ENCODE data around the gene CENPS. TPM values are rescaled to one million over a fixed set of nuclear protein-coding genes. Genes with fewer than 3 reads are reported as not detected.
A peak's percentile ranks its signal among the peaks of the same experiment; 100 is the strongest.

The CENPS gene
- total and polyA plus RNA-seq, 2 experiments from 2014 or later = 12.6 to 34.3 TPM

- Histone ChIP-seq H3K4me1 (ENCODE audit: insufficient read depth) (0 out of 2 replicates have a peak, but pooled peaks cover 4% of the 10 kb centered on the region), H3K9ac (peak within 1 kb of the TSS; percentile 84), H3K4me2 (ENCODE audit: unreplicated experiment) (peak within 1 kb of the TSS; percentile 92), H3K9me2 (ENCODE audit: insufficient read depth) (no peaks in the 10 kb centered on the region), H3K9me3 (ENCODE audit: low read depth) (no peaks in the 10 kb centered on the region), H3K4me3 (peak within 1 kb of the TSS; percentile 99), H3K27ac (0 out of 2 replicates have a peak within 1 kb of the TSS, but pooled peaks have one; percentile 7), H4K20me1 (ENCODE audit: insufficient read depth) (no peaks in the 10 kb centered on the region), H3K79me2 (ENCODE audit: insufficient read depth) (peaks cover 72% of the 10 kb centered on the region), H3K36me3 (ENCODE audit: low read depth) (no peaks in the 10 kb centered on the region), H3F3A (ENCODE audit: insufficient read depth) (no peaks in the 10 kb centered on the region), H3K27me3 (replicated peaks; ENCODE audit: insufficient read depth) (no peaks in the 10 kb centered on the region), H2AFZ (peak within 1 kb of the TSS; percentile 84)
- peak; percentile 96 for DNase-seq
- WGBS, 2 experiments (ENCODE audit: low coverage in 1 of 2, low lambda C conversion rate in 2 of 2, missing lambda C conversion rate in 2 of 2) = 13 to 18% methylated on average over 37 to 48 of the region's 50 CpGs
- in situ Hi-C loops (cut with MboI) = no loop called here
- TF ChIP-seq EZH2 (IDR thresholded peaks at IDR 0.05; ENCODE audit: insufficient read depth, poor library complexity, severe bottlenecking) (no peak), EZH2phosphoT487 (IDR thresholded peaks at IDR 0.05; ENCODE audit: insufficient read depth, low read depth) (no peak)
Measured at GRCh38 chr1:10474613-10475507, 44.6 kb downstream of the CENPS start, which contains the start of gene PEX14. Gene PEX14 (plus strand): TSS chr1:10474950. CDS start chr1:10474967, 17 bp downstream.

- 0 out of 2 replicates have a peak overlapping the region, but pooled peaks have one; percentile 7 for H3K27ac ChIP-seq
- in situ Hi-C loops (cut with MboI) = no loop called here
- 2% methylated on average over 13 of the region's 13 CpGs for WGBS, 2 experiments (ENCODE audit: low coverage in 1 of 2, low lambda C conversion rate in 2 of 2, missing lambda C conversion rate in 2 of 2)
- H3K4me1 ChIP-seq (ENCODE audit: insufficient read depth) = 0 out of 2 replicates have a peak, but pooled peaks cover 4% of the 10 kb centered on the region
- H3K36me3 ChIP-seq (ENCODE audit: low read depth) = no peaks in the 10 kb centered on the region
- peak overlapping the region; percentile 92 for H3K4me2 ChIP-seq (ENCODE audit: unreplicated experiment)
- DNase-seq = no peak
- peak overlapping the region; percentile 84 for H3K9ac ChIP-seq
- no peak for TF ChIP-seq EZH2 (IDR thresholded peaks at IDR 0.05; ENCODE audit: insufficient read depth, poor library complexity, severe bottlenecking)
- TF ChIP-seq EZH2phosphoT487 (IDR thresholded peaks at IDR 0.05; ENCODE audit: insufficient read depth, low read depth) = no peak
- peak overlapping the region; percentile 84 for H2AFZ ChIP-seq
- no peaks in the 10 kb centered on the region for H3K9me2 ChIP-seq (ENCODE audit: insufficient read depth)
- H3K79me2 ChIP-seq (ENCODE audit: insufficient read depth) = peaks cover 74% of the 10 kb centered on the region
- H3F3A ChIP-seq (ENCODE audit: insufficient read depth) = no peaks in the 10 kb centered on the region
- no peaks in the 10 kb centered on the region for H3K27me3 ChIP-seq (replicated peaks; ENCODE audit: insufficient read depth)
- peak overlapping the region; percentile 99 for H3K4me3 ChIP-seq
- H3K9me3 ChIP-seq (ENCODE audit: low read depth) = no peaks in the 10 kb centered on the region
- H4K20me1 ChIP-seq (ENCODE audit: insufficient read depth) = no peaks in the 10 kb centered on the region
Measured at GRCh38 chr1:10475510-10475909, 45.3 kb downstream of the CENPS start.

- peaks cover 100% of the 10 kb centered on the region for H3K79me2 ChIP-seq (ENCODE audit: insufficient read depth)
- WGBS, 2 experiments (ENCODE audit: low coverage in 1 of 2, low lambda C conversion rate in 2 of 2, missing lambda C conversion rate in 2 of 2) = 80 to 81% methylated on average over 8 of the region's 8 CpGs
Measured at GRCh38 chr1:10479296-10479695, 49.1 kb downstream of the CENPS start.

GRCh38 chr1:10480614-10481013 lies 50.4 kb downstream of the CENPS start:
- Histone ChIP-seq H4K20me1 (ENCODE audit: insufficient read depth) (no peaks in the 10 kb centered on the region), H3K9me3 (ENCODE audit: low read depth) (no peaks in the 10 kb centered on the region), H2AFZ (no peak overlapping the region), H3K9ac (no peak overlapping the region), H3K4me1 (ENCODE audit: insufficient read depth) (no peaks in the 10 kb centered on the region), H3K27me3 (replicated peaks; ENCODE audit: insufficient read depth) (no peaks in the 10 kb centered on the region), H3K36me3 (ENCODE audit: low read depth) (no peaks in the 10 kb centered on the region), H3K4me3 (no peak overlapping the region), H3K9me2 (ENCODE audit: insufficient read depth) (no peaks in the 10 kb centered on the region), H3K79me2 (ENCODE audit: insufficient read depth) (peaks cover 100% of the 10 kb centered on the region), H3K27ac (no peak overlapping the region), H3K4me2 (ENCODE audit: unreplicated experiment) (no peak overlapping the region), H3F3A (ENCODE audit: insufficient read depth) (no peaks in the 10 kb centered on the region)
- TF ChIP-seq EZH2phosphoT487 (IDR thresholded peaks at IDR 0.05; ENCODE audit: insufficient read depth, low read depth) (no peak), EZH2 (IDR thresholded peaks at IDR 0.05; ENCODE audit: insufficient read depth, poor library complexity, severe bottlenecking) (no peak)
- WGBS, 2 experiments (ENCODE audit: low coverage in 1 of 2, low lambda C conversion rate in 2 of 2, missing lambda C conversion rate in 2 of 2) = 72 to 83% methylated on average over 2 of the region's 2 CpGs
- no peak for DNase-seq
- in situ Hi-C loops (cut with MboI) = no loop called here

More at GRCh38 chr1:10479296-10479695, 49.1 kb downstream of the CENPS start:
- Histone ChIP-seq H3K4me3 (no peak overlapping the region), H3K27ac (no peak overlapping the region), H3F3A (ENCODE audit: insufficient read depth) (no peaks in the 10 kb centered on the region), H3K36me3 (ENCODE audit: low read depth) (no peaks in the 10 kb centered on the region), H3K9me3 (ENCODE audit: low read depth) (no peaks in the 10 kb centered on the region), H4K20me1 (ENCODE audit: insufficient read depth) (no peaks in the 10 kb centered on the region), H3K9me2 (ENCODE audit: insufficient read depth) (no peaks in the 10 kb centered on the region), H3K4me2 (ENCODE audit: unreplicated experiment) (no peak overlapping the region), H3K27me3 (replicated peaks; ENCODE audit: insufficient read depth) (no peaks in the 10 kb centered on the region), H2AFZ (no peak overlapping the region), H3K9ac (no peak overlapping the region), H3K4me1 (ENCODE audit: insufficient read depth) (no peaks in the 10 kb centered on the region)
- in situ Hi-C loops (cut with MboI) = no loop called here
- no peak for DNase-seq
- TF ChIP-seq EZH2phosphoT487 (IDR thresholded peaks at IDR 0.05; ENCODE audit: insufficient read depth, low read depth) (no peak), EZH2 (IDR thresholded peaks at IDR 0.05; ENCODE audit: insufficient read depth, poor library complexity, severe bottlenecking) (no peak)
